Esophagus squamous epithelium (tissue), 4 donors: ENCODE results near the gene SARNP.

Source experiments
- CTCF ChIP-seq, 6 experiments: fragments of 450-650 bp in 4 of 6; fragments of 200-600 bp in 2 of 6; sonication (generic) in 2 of 6; IDR thresholded peaks; one replicate each; pipeline ENCODE4 v1.5.1; 2016 to 2019; ENCODE audit warnings: antibody characterized with exemption in 6 of 6, mild to moderate bottlenecking in 4 of 6, moderate library complexity in 4 of 6
- POLR2A ChIP-seq, 4 donors: fragments of 450-650 bp; IDR thresholded peaks; one replicate each; pipeline ENCODE4 v1.6.1; 2017; ENCODE audit warnings: antibody characterized with exemption in 4 of 4, mild to moderate bottlenecking in 4 of 4, moderate library complexity in 3 of 4

GRCh38 chr12:55771736-55772135 is 45.8 kb downstream of the SARNP start:
- TF ChIP-seq CTCF (IDR thresholded peaks at IDR 0.05): no peak
- no peak for TF ChIP-seq POLR2A (IDR thresholded peaks at IDR 0.05)
